ENCODE measurements around the gene NFIC. TPM values are rescaled to one million over a fixed set of nuclear protein-coding genes. Genes with fewer than 3 reads are reported as not detected.

The NFIC gene
- total RNA-seq, 1 experiment from 2014 or later, result 8.0 TPM

DNA sequence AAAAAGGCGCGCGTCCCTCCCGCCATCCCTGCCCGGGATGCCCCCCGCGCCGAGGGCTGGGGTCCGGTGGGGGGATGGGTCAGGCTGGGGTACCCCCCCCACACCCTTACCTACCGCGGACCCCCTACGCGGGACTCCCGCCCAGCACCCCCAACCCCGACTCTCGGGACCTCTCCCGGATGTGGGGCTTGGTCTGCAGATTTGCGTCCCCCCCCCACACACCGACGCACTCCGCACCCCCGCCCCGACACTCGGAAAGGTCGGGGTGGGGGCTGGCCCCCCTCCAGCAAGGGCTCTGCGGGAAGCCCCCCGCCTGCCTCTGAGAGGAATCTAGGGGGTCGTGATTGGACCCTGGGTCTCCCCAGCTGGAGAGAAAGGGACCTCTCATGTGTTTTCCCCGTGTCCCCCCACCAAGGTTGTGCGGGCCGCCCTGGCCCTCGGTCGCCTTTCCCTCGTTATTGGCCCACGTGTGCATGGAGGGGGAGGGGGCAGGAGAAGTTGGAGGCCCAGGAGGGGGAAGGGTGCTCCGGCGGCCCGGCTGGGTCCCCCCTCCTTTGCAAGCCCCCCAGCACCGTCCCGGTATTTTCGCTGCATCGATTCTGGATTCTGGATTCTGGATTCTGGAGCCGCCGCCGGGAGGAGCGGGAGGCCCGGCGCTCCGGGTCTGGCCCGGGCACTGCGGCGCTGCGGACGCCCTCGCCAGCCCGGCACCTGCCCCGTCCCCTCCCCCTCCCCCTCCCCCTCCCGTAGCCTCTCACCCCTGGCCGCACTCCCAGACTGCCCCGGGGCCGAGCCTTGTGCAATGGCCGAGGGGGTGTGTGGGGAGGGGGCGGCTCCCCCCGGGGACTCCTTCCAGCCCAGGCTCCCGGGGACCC lies 607 bp downstream of the NFIC start:
- Histone ChIP-seq H3K27ac (ENCODE audit: insufficient read length, low read depth, low read length) (no peak overlapping the region), H3K9ac (ENCODE audit: extremely low read depth, insufficient read length, low read length) (no peak overlapping the region), H2BK12ac (ENCODE audit: insufficient read length, low read depth, low read length) (no peak overlapping the region), H2BK20ac (ENCODE audit: low read depth, low read length, poor library complexity, severe bottlenecking) (no peak overlapping the region), H3K23ac (ENCODE audit: insufficient read length, low read depth, low read length) (no peak overlapping the region), H2BK5ac (ENCODE audit: insufficient read length, low read length) (no peak overlapping the region), H3K23me2 (ENCODE audit: insufficient read length, low read depth, low read length, poor library complexity, severe bottlenecking) (peaks cover 10% of the 10 kb centered on the region), H3K4me2 (ENCODE audit: insufficient read depth, insufficient read length, low read length) (peak overlapping the region; percentile 53), H4K8ac (replicated peaks; ENCODE audit: insufficient read length, low read depth, low read length) (no peak overlapping the region), H3K9me3 (ENCODE audit: control insufficient read depth, low read depth, low read length) (no peaks in the 10 kb centered on the region), H3K56ac (ENCODE audit: insufficient read length, low read depth, low read length) (no peak overlapping the region), H3T11ph (ENCODE audit: low read length) (no peak overlapping the region), H2BK120ac (ENCODE audit: low read depth, low read length, poor library complexity, severe bottlenecking) (no peak overlapping the region), H3K79me1 (ENCODE audit: insufficient read depth, low read depth, low read length, poor library complexity, severe bottlenecking) (no peaks in the 10 kb centered on the region), H3K4me1 (ENCODE audit: insufficient read depth, low read length) (no peaks in the 10 kb centered on the region; the same call in 1 of the 2 replicates), H3K27me3 (ENCODE audit: insufficient read depth, low read length) (peaks cover 88% of the 10 kb centered on the region), H3K18ac (ENCODE audit: insufficient read length, low read depth, low read length) (no peak overlapping the region), H2BK15ac (ENCODE audit: low read depth, low read length) (no peak overlapping the region), H4K5ac (ENCODE audit: insufficient read length, low read depth, low read length) (no peak overlapping the region), H2AK5ac (ENCODE audit: insufficient read length, low read length) (no peak overlapping the region), H3K4ac (ENCODE audit: low read depth, low read length) (no peak overlapping the region), H2AFZ (ENCODE audit: low read length) (no peak overlapping the region), H4K91ac (ENCODE audit: insufficient read length, low read depth, low read length) (no peak overlapping the region), H3K79me2 (ENCODE audit: insufficient read depth, low read length) (no peaks in the 10 kb centered on the region), H3K14ac (ENCODE audit: insufficient read depth, low read length) (no peak overlapping the region), H4K20me1 (ENCODE audit: control insufficient read depth, insufficient read depth, insufficient read length) (no peaks in the 10 kb centered on the region)
- H3K27ac Mint-ChIP-seq, result no peak overlapping the region
- TF ChIP-seq, protein P1, sequence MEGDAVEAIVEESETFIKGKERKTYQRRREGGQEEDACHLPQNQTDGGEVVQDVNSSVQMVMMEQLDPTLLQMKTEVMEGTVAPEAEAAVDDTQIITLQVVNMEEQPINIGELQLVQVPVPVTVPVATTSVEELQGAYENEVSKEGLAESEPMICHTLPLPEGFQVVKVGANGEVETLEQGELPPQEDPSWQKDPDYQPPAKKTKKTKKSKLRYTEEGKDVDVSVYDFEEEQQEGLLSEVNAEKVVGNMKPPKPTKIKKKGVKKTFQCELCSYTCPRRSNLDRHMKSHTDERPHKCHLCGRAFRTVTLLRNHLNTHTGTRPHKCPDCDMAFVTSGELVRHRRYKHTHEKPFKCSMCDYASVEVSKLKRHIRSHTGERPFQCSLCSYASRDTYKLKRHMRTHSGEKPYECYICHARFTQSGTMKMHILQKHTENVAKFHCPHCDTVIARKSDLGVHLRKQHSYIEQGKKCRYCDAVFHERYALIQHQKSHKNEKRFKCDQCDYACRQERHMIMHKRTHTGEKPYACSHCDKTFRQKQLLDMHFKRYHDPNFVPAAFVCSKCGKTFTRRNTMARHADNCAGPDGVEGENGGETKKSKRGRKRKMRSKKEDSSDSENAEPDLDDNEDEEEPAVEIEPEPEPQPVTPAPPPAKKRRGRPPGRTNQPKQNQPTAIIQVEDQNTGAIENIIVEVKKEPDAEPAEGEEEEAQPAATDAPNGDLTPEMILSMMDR (conservative IDR thresholded peaks at IDR 0.05), result no peak
- no peaks in the 10 kb centered on the region; a peak in 1 of 7 replicates for H3K36me3 Mint-ChIP-seq (ENCODE audit: insufficient read depth in 1 of 3, low read depth in 3 of 3)
- H3K4me1 Mint-ChIP-seq, result peaks cover 6 to 45% of the 10 kb centered on the region in 2 experiments
- peaks cover 99% of the 10 kb centered on the region for H3K27me3 Mint-ChIP-seq (ENCODE audit: low read depth)
- WGBS (ENCODE audit: extremely low coverage, insufficient read length, low lambda C conversion rate), result no CpG with 5 or more reads among the region's 65 CpGs
- H3K9me3 Mint-ChIP-seq, result peaks cover 4 to 7% of the 10 kb centered on the region in 2 experiments; a peak in 3 of 5 replicates
- H3K4me3 Mint-ChIP-seq, result peak overlapping the region; percentile 29 to 79
- DNase-seq, result no peak
